ENCODE measurements around the gene SCGB1D4. TPM values are rescaled to one million over a fixed set of nuclear protein-coding genes. Genes with fewer than 3 reads are reported as not detected.
A peak's percentile ranks its signal among the peaks of the same experiment; 100 is the strongest.
"Not testable (repeated sequence)": the region's sequence is repeated elsewhere in the genome, so short reads cannot be mapped to it uniquely, and the experiment has no call there.

SCGB1D4 gene
- total RNA-seq, 1 experiment from 2014 or later, result not detected

- H3K27ac ChIP-seq; CTCF ChIA-PET; H3K9me3 ChIP-seq (ENCODE audit: insufficient read depth, low read depth); H3K4me3 ChIP-seq; BruUV-seq (replicated peaks); intact Hi-C loops (cut with micrococcal nuclease; ENCODE audit: unreplicated experiment); H3F3A ChIP-seq (ENCODE audit: insufficient read depth, low read depth); DNase-seq; H3K9me2 ChIP-seq (ENCODE audit: insufficient read depth); H4K20me1 ChIP-seq (ENCODE audit: insufficient read depth); H3K79me2 ChIP-seq (ENCODE audit: low read depth); H2AFZ ChIP-seq; H3K4me2 ChIP-seq; H3K4me1 ChIP-seq (replicated peaks; ENCODE audit: insufficient read depth); H3K36me3 ChIP-seq (ENCODE audit: low read depth); POLR2A ChIA-PET (ENCODE audit: unreplicated experiment): not testable (repeated sequence)
- H3K27me3 ChIP-seq (ENCODE audit: insufficient read depth, low read depth), result peaks cover 60% of the 10 kb centered on the region
These were observed 27.8 kb upstream of the SCGB1D4 start for GRCh38 chr11:62326719-62327118.

- H3K4me2 ChIP-seq; intact Hi-C loops (cut with micrococcal nuclease; ENCODE audit: unreplicated experiment): not testable (repeated sequence)
These were observed 26.9 kb upstream of the SCGB1D4 start for GRCh38 chr11:62325781-62326180.

GRCh38 chr11:62324731-62325556 is 26.1 kb upstream of the SCGB1D4 start:
- Histone ChIP-seq H3K4me1 (replicated peaks; ENCODE audit: insufficient read depth) (no peaks in the 10 kb centered on the region), H3F3A (ENCODE audit: insufficient read depth, low read depth) (no peaks in the 10 kb centered on the region), H3K36me3 (ENCODE audit: low read depth) (no peaks in the 10 kb centered on the region), H3K9me3 (ENCODE audit: insufficient read depth, low read depth) (no peaks in the 10 kb centered on the region), H3K79me2 (ENCODE audit: low read depth) (no peaks in the 10 kb centered on the region), H2AFZ (no peak overlapping the region), H3K9me2 (ENCODE audit: insufficient read depth) (no peaks in the 10 kb centered on the region), H4K20me1 (ENCODE audit: insufficient read depth) (no peaks in the 10 kb centered on the region), H3K27ac (no peak overlapping the region), H3K27me3 (ENCODE audit: insufficient read depth, low read depth) (peaks cover 62% of the 10 kb centered on the region), H3K4me3 (no peak overlapping the region), H3K4me2 (no peak overlapping the region)
- ChIA-PET POLR2A (ENCODE audit: unreplicated experiment) (no interaction called here), CTCF (no interaction called here)
- TF ChIP-seq CTCF (conservative IDR thresholded peaks at IDR 0.05), result peak; percentile 72
- no peak for TF ChIP-seq EZH2 (IDR thresholded peaks at IDR 0.05; ENCODE audit: low read depth)
- intact Hi-C loops (cut with micrococcal nuclease; ENCODE audit: unreplicated experiment), result no loop called here
- peak in 1 of 2 experiments; percentile 52 for DNase-seq
- no TSS peak for BruUV-seq (replicated peaks)

More at GRCh38 chr11:62325781-62326180, 26.9 kb upstream of the SCGB1D4 start:
- H3K79me2 ChIP-seq (ENCODE audit: low read depth); H3K27ac ChIP-seq; BruUV-seq (replicated peaks); H3K9me2 ChIP-seq (ENCODE audit: insufficient read depth); CTCF ChIA-PET; H3K36me3 ChIP-seq (ENCODE audit: low read depth); H3F3A ChIP-seq (ENCODE audit: insufficient read depth, low read depth); H3K4me1 ChIP-seq (replicated peaks; ENCODE audit: insufficient read depth); H3K4me3 ChIP-seq; H3K9me3 ChIP-seq (ENCODE audit: insufficient read depth, low read depth); POLR2A ChIA-PET (ENCODE audit: unreplicated experiment); H2AFZ ChIP-seq; H4K20me1 ChIP-seq (ENCODE audit: insufficient read depth); DNase-seq: not testable (repeated sequence)
- peaks cover 62% of the 10 kb centered on the region for H3K27me3 ChIP-seq (ENCODE audit: insufficient read depth, low read depth)

- peaks cover 69% of the 10 kb centered on the region for H3K27me3 ChIP-seq (ENCODE audit: insufficient read depth, low read depth)
- H3K27ac ChIP-seq, result no peak overlapping the region
- H3K36me3 ChIP-seq (ENCODE audit: low read depth), result no peaks in the 10 kb centered on the region
- DNase-seq, result no peak
- H3K4me2 ChIP-seq, result no peak overlapping the region
- intact Hi-C loops (cut with micrococcal nuclease; ENCODE audit: unreplicated experiment), result no loop called here
- no peaks in the 10 kb centered on the region for H3F3A ChIP-seq (ENCODE audit: insufficient read depth, low read depth)
- no peaks in the 10 kb centered on the region for H3K4me1 ChIP-seq (replicated peaks; ENCODE audit: insufficient read depth)
- POLR2A ChIA-PET (ENCODE audit: unreplicated experiment), result no interaction called here
- H4K20me1 ChIP-seq (ENCODE audit: insufficient read depth), result no peaks in the 10 kb centered on the region
- H3K79me2 ChIP-seq (ENCODE audit: low read depth), result no peaks in the 10 kb centered on the region
- H3K9me3 ChIP-seq (ENCODE audit: insufficient read depth, low read depth), result no peaks in the 10 kb centered on the region
- no peaks in the 10 kb centered on the region for H3K9me2 ChIP-seq (ENCODE audit: insufficient read depth)
- H2AFZ ChIP-seq, result no peak overlapping the region
- no TSS peak for BruUV-seq (replicated peaks)
- no peak overlapping the region for H3K4me3 ChIP-seq
- TF ChIP-seq CTCF (conservative IDR thresholded peaks at IDR 0.05) (no peak), EZH2 (IDR thresholded peaks at IDR 0.05; ENCODE audit: low read depth) (no peak)
- CTCF ChIA-PET, result interaction anchor here (0.7 kb wide), 1 partner anchor 25 kb away, joined by 3 read pairs; no protein-coding TSS in a partner anchor
These were observed 23.6 kb upstream of the SCGB1D4 start for GRCh38 chr11:62322524-62322923.
